Ishikawa (cell line): ENCODE data around the gene NSUN3.

Experiments used
- CEBPB ChIP-seq: IDR thresholded peaks from 2 replicates; pipeline ENCODE4 v1.6.1; 2012
- CREB1 ChIP-seq: IDR thresholded peaks from 2 replicates; pipeline ENCODE4 v1.6.1; 2012; ENCODE audit warnings: low read depth
- EGR1 ChIP-seq: IDR thresholded peaks from 2 replicates; pipeline ENCODE4 v1.6.1; 2012
- EP300 ChIP-seq: IDR thresholded peaks from 2 replicates; pipeline ENCODE4 v1.6.1; 2012; ENCODE audit warnings: borderline replicate concordance
- FOXM1 ChIP-seq: IDR thresholded peaks from 2 replicates; pipeline ENCODE4 v1.6.1; 2012; ENCODE audit warnings: low read depth, borderline replicate concordance
- MAX ChIP-seq: IDR thresholded peaks from 2 replicates; pipeline ENCODE4 v1.6.1; 2012
- NFIC ChIP-seq: IDR thresholded peaks from 2 replicates; pipeline ENCODE4 v1.6.1; 2012
- RAD21 ChIP-seq: IDR thresholded peaks from 2 replicates; pipeline ENCODE4 v1.6.1; 2012; ENCODE audit warnings: low read depth
- REST ChIP-seq: IDR thresholded peaks from 2 replicates; pipeline ENCODE4 v1.6.1; 2012; ENCODE audit warnings: low read depth, mild to moderate bottlenecking
- TAF1 ChIP-seq: IDR thresholded peaks from 2 replicates; pipeline ENCODE4 v1.6.1; 2012; ENCODE audit warnings: low read depth, mild to moderate bottlenecking
- TCF12 ChIP-seq: IDR thresholded peaks from 2 replicates; pipeline ENCODE4 v1.6.1; 2012; ENCODE audit warnings: low read depth
- TEAD4 ChIP-seq: IDR thresholded peaks from 2 replicates; pipeline ENCODE4 v1.6.1; 2012
- USF1 ChIP-seq: IDR thresholded peaks from 2 replicates; pipeline ENCODE4 v1.6.1; 2012
- YY1 ChIP-seq: IDR thresholded peaks from 2 replicates; pipeline ENCODE4 v1.6.1; 2012; ENCODE audit warnings: low read depth
- ZBTB7A ChIP-seq: IDR thresholded peaks from 2 replicates; pipeline ENCODE4 v1.6.1; 2012; ENCODE audit warnings: low read depth

Gene NSUN3

GRCh38 chr3:94083261-94083660 lies 20.4 kb downstream of the NSUN3 start:
- no peak for TF ChIP-seq CREB1
- TF ChIP-seq ZBTB7A: no peak
- TF ChIP-seq EP300: no peak
- no peak for TF ChIP-seq EGR1
- no peak for TF ChIP-seq FOXM1
- no peak for TF ChIP-seq CEBPB
- no peak for TF ChIP-seq YY1
- no peak for TF ChIP-seq NFIC
- TF ChIP-seq RAD21: no peak
- no peak for TF ChIP-seq TAF1
- TF ChIP-seq TCF12: no peak
- TF ChIP-seq REST: no peak
- no peak for TF ChIP-seq USF1
- no peak for TF ChIP-seq TEAD4
- no peak for TF ChIP-seq MAX

- no peak for TF ChIP-seq YY1
- no peak for TF ChIP-seq EP300
- no peak for TF ChIP-seq REST
- no peak for TF ChIP-seq MAX
- TF ChIP-seq EGR1: no peak
- TF ChIP-seq CEBPB: no peak
- no peak for TF ChIP-seq NFIC
- no peak for TF ChIP-seq TAF1
- no peak for TF ChIP-seq USF1
- no peak for TF ChIP-seq ZBTB7A
- no peak for TF ChIP-seq TEAD4
Observed at GRCh38 chr3:94089126-94089525, 26.3 kb downstream of the NSUN3 start.

GRCh38 chr3:94092086-94092485 lies 29.2 kb downstream of the NSUN3 start:
- TF ChIP-seq FOXM1 (no peak), MAX (no peak), REST (no peak), TAF1 (no peak), NFIC (no peak), USF1 (no peak), RAD21 (no peak), TCF12 (no peak), CEBPB (no peak), TEAD4 (no peak), YY1 (no peak), ZBTB7A (no peak), EGR1 (no peak), EP300 (no peak), CREB1 (no peak)

GRCh38 chr3:94093151-94093550 lies 30.3 kb downstream of the NSUN3 start:
- TF ChIP-seq NFIC (no peak), EP300 (no peak), TAF1 (no peak)
